ENCODE results near the gene SORL1. TPM values are rescaled to one million over a fixed set of nuclear protein-coding genes. Genes with fewer than 3 reads are reported as not detected.
A peak's percentile ranks its signal among the peaks of the same experiment; 100 is the strongest.

SORL1 gene
- total RNA-seq, 1 donor from 2014 or later: 13.8 TPM

DNA sequence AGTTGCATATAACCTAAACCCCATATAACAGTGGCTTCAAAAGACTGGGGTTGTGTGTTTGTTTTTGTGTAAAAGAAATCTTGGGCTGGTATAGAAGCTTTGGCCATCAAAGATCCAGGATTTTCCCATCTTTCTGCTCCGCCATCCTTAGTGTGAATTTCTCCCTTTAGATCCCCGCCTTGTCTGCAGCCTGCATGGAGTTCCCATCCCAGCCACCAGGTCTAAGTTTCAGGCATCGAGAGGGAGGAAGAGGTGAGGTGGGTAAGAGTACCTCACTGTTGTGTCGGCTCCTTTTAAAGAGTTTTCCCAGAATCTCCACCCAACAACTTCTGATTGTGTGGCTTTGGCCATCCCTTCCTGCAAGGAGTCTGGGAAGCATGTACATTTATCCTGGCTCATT is 196.2 kb downstream of the SORL1 start:
- TF ChIP-seq, protein P1, sequence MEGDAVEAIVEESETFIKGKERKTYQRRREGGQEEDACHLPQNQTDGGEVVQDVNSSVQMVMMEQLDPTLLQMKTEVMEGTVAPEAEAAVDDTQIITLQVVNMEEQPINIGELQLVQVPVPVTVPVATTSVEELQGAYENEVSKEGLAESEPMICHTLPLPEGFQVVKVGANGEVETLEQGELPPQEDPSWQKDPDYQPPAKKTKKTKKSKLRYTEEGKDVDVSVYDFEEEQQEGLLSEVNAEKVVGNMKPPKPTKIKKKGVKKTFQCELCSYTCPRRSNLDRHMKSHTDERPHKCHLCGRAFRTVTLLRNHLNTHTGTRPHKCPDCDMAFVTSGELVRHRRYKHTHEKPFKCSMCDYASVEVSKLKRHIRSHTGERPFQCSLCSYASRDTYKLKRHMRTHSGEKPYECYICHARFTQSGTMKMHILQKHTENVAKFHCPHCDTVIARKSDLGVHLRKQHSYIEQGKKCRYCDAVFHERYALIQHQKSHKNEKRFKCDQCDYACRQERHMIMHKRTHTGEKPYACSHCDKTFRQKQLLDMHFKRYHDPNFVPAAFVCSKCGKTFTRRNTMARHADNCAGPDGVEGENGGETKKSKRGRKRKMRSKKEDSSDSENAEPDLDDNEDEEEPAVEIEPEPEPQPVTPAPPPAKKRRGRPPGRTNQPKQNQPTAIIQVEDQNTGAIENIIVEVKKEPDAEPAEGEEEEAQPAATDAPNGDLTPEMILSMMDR (conservative IDR thresholded peaks at IDR 0.05): no peak
- no peak overlapping the region for H3K4me3 Mint-ChIP-seq
- H3K9me3 Mint-ChIP-seq: no peaks in the 10 kb centered on the region
- no peak for DNase-seq (ENCODE audit: low read depth, low spot score)
- H3K4me1 Mint-ChIP-seq: peaks cover 13% of the 10 kb centered on the region
- H3K27me3 Mint-ChIP-seq (ENCODE audit: low read depth): no peaks in the 10 kb centered on the region
- H3K27ac Mint-ChIP-seq (ENCODE audit: unreplicated experiment): no peak overlapping the region
- H3K36me3 Mint-ChIP-seq (ENCODE audit: low read depth): no peaks in the 10 kb centered on the region

DNA sequence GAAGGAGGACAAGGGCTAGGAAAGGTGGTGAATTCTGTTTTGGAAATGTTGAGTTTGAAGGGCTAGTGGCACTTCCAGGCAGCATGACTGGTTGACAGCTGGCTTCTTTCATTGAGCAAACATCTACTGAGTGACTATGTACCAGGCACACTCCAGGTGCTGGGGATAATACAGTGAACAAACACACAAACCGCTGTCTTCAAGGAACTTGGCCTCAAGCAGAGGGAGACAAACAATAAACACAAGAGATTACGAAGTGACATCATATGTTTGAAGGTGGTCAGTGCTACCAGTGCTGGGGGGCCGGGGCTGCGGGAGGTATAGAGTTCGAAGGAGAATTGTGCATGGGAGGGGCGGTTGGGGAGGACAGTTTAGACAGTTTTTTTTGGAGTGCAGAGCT is 197.7 kb downstream of the SORL1 start:
- TF ChIP-seq, protein P1 (conservative IDR thresholded peaks at IDR 0.05): no peak
- H3K27me3 Mint-ChIP-seq (ENCODE audit: low read depth): no peaks in the 10 kb centered on the region

DNA sequence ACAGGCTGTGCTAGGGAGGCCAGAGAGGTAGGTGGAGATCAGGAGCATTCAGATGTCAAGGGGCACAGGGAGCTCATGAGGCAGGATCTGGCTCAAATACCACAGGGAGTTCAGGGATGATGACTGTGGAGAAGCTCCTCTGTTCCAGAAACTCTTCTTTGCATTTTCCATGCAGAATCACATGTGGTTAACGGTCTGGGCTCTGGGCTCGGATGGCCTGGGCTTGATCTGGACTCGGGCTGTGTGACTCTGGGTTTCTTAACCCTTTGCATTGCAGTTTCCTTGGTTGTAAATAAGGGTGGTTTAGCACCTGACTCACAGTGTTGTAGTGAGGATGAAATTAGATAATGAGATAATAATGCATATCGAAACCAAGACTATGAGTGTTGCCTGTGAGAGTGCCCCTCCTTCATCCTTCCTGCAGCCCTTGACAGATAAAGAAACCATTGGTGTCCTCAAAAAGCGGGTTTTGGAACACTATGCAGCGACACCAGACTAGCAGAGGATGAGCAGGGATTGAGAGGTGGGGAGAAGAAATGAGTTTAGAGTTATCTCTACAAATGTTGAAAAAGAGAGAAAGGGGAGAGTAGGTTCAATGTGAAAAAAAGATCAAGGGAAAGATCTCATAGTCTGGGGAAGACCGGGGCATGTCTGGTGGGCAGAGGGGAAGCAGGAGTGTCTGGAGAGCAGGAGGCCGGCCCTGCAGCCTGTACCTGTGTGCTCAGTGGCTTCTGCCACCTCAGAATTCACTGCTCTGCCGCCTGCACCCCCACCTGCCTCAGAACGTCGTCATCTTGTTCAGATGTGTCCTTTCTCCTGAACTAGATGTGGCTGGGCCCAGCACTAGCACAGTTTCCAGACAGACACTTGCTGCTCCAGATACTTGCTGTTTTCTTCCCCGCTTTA is 198.5 kb downstream of the SORL1 start:
- DNase-seq (ENCODE audit: low read depth, low spot score): no peak
- Mint-ChIP-seq H3K4me1 (peaks cover 27% of the 10 kb centered on the region), H3K27me3 (ENCODE audit: low read depth) (no peaks in the 10 kb centered on the region), H3K27ac (ENCODE audit: unreplicated experiment) (no peak overlapping the region), H3K4me3 (no peak overlapping the region), H3K9me3 (no peaks in the 10 kb centered on the region), H3K36me3 (ENCODE audit: low read depth) (no peaks in the 10 kb centered on the region)
- TF ChIP-seq, protein P1 (conservative IDR thresholded peaks at IDR 0.05): no peak

More for the DNA sequence above, 197.7 kb downstream of the SORL1 start:
- Mint-ChIP-seq H3K9me3 (no peaks in the 10 kb centered on the region), H3K27ac (ENCODE audit: unreplicated experiment) (no peak overlapping the region), H3K4me3 (no peak overlapping the region), H3K4me1 (peaks cover 23% of the 10 kb centered on the region), H3K36me3 (ENCODE audit: low read depth) (no peaks in the 10 kb centered on the region)
- DNase-seq (ENCODE audit: low read depth, low spot score): no peak

DNA sequence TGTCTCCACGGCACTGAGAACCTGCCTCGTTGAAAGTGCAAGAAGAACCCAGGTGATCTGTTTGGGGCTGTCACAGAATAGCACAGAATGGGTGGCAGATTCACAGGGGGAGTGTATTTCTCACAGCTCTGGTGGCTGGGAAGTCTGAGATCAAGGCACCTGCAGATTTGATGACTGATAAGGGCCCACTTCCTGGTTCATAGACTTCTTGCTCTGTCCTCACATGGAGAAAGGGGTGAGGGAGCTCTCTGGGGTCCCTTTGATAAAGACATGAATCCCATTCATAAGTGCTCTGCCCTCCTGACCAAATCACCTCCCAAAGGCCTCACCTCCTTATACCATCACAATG is 199.1 kb downstream of the SORL1 start:
- Mint-ChIP-seq H3K9me3 (no peaks in the 10 kb centered on the region), H3K36me3 (ENCODE audit: low read depth) (no peaks in the 10 kb centered on the region), H3K27me3 (ENCODE audit: low read depth) (no peaks in the 10 kb centered on the region), H3K4me3 (no peak overlapping the region), H3K27ac (ENCODE audit: unreplicated experiment) (no peak overlapping the region), H3K4me1 (peaks cover 33% of the 10 kb centered on the region)
- TF ChIP-seq, protein P1 (conservative IDR thresholded peaks at IDR 0.05): no peak
- no peak for DNase-seq (ENCODE audit: low read depth, low spot score)

DNA sequence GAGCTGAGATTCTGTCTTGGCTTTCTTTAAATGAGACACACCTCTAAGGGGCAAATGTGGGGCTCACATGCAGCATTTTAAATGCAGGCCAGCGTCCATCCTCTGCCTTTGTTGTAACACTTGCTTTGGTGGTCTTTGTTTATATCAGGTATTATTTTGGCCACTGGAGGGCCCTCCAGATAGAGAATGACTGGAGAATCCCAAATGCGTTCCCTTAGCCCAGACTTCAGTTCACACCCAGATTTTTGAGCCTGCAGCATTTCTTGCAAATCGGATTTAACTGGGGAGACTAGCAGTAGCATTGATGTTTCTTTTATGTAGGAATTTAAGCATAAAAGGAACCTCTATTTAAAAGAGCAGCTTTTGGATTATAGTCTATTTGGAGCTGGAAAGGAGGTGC is 200.9 kb downstream of the SORL1 start:
- H3K36me3 Mint-ChIP-seq (ENCODE audit: low read depth): no peaks in the 10 kb centered on the region
- peak; percentile 33 for DNase-seq (ENCODE audit: low read depth, low spot score)
- peaks cover 39% of the 10 kb centered on the region for H3K4me1 Mint-ChIP-seq
- H3K9me3 Mint-ChIP-seq: peaks cover 2% of the 10 kb centered on the region
- H3K4me3 Mint-ChIP-seq: peak overlapping the region; percentile 72
- no peaks in the 10 kb centered on the region for H3K27me3 Mint-ChIP-seq (ENCODE audit: low read depth)
- H3K27ac Mint-ChIP-seq (ENCODE audit: unreplicated experiment): no peak overlapping the region
- TF ChIP-seq, protein P1 (conservative IDR thresholded peaks at IDR 0.05): peak; percentile 62

Measured in neural crest cell (in vitro differentiated cells).